GM12878 (cell line): ENCODE measurements around the gene VAC14. TPM values are rescaled to one million over a fixed set of nuclear protein-coding genes. Genes with fewer than 3 reads are reported as not detected.

Experiments used
- CHD1 ChIP-seq: IDR thresholded peaks from 2 replicates; pipeline ENCODE4 v1.6.1; 2012; ENCODE audit warnings: low read depth, low read length, improper control_type of control experiment
- CHD4 ChIP-seq: fragments of 200-600 bp; sonication (generic); IDR thresholded peaks from 2 replicates; pipeline ENCODE4 v1.6.1; 2016; ENCODE audit warnings: mild to moderate bottlenecking
- NFIC ChIP-seq: IDR thresholded peaks from 2 replicates; pipeline ENCODE4 v1.6.1; 2012; ENCODE audit warnings: low read depth, mild to moderate bottlenecking, inconsistent platforms, low read length, moderate library complexity
- TARDBP ChIP-seq: IDR thresholded peaks from 2 replicates; pipeline ENCODE4 v1.6.1; 2016; ENCODE audit warnings: borderline replicate concordance
- polyA plus RNA-seq, 11 experiments: library from polyadenylated mRNA; depleted of rRNA in 4 of 11; unstranded in 6 of 11; stranded (reverse) in 5 of 11; fragments of >200 nt; fragmentation: Nextera tagmentation in 4 of 11; fragmentation: Illumina TruSeq in 1 of 11; extraction: Ambion mirVana in 4 of 11; extraction: Trizol in 1 of 11; gene quantifications; 1 replicate in 1 of 11; 2 replicates in 10 of 11; pipeline versions ENCODE4 v1.2.1 to v1.2.3, GENCODE V29; 2011 to 2016; ENCODE audit warnings: inconsistent platforms in 2 of 11, missing spikeins in 2 of 11, low read depth in 1 of 11
- total RNA-seq, 4 experiments: library from RNA; depleted of rRNA in 3 of 4; stranded (reverse); fragments of >200 nt in 3 of 4; fragmentation: Illumina TruSeq in 1 of 4; extraction: Trizol in 1 of 4; gene quantifications; 2 replicates each; pipeline versions ENCODE4 v1.2.1 to v1.2.3, GENCODE V29; 2013 to 2021
- TF ChIP-seq, protein P1 (sequence below): fragments of 450-650 bp; formaldehyde crosslinking; IDR thresholded peaks from 2 replicates; pipeline ENCODE4 v1.4.0; 2020; ENCODE audit warnings: mild to moderate bottlenecking, moderate library complexity
- TF ChIP-seq, protein P2 (sequence below): fragments of 450-650 bp; IDR thresholded peaks from 2 replicates; pipeline ENCODE4 v1.6.1; 2017; ENCODE audit warnings: mild to moderate bottlenecking
- TF ChIP-seq, protein P3 (sequence below): fragments of 150-350 bp; IDR thresholded peaks from 2 replicates; pipeline ENCODE4 v1.6.1; 2014; ENCODE audit warnings: mild to moderate bottlenecking, low read depth, low read length
- TF ChIP-seq, protein P4 (sequence below): fragments of 450-650 bp; IDR thresholded peaks from 2 replicates; pipeline ENCODE4 v1.6.1; 2016; ENCODE audit warnings: mild to moderate bottlenecking

The VAC14 gene
- total and polyA plus RNA-seq, 10 of the 15 experiments (the other 5 are each of a cell fraction or from before 2014, with no cell fraction given), result 1.3 to 45.5 (median 25.5) TPM

DNA sequence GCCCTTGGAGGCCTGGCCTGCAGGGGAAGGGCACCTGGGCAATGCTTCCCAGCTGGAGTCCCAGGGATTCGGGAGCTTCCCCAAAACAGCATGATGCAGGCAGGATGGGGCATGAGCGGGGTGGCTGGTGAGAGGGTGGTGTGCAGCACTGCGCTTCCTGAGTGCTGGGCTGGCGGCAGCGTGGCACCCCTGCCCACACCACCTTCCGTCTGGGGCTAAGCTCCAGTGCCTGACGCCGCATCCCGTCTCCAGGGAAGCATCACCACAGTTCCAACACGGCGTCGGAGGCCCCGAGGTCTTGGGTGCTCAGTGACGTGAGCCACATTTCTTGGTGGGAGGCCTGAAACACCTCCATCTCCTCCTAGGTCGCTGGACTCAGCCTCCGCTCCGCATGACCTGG, 101.3 kb downstream of the VAC14 start (continued):
- TF ChIP-seq, protein P1, sequence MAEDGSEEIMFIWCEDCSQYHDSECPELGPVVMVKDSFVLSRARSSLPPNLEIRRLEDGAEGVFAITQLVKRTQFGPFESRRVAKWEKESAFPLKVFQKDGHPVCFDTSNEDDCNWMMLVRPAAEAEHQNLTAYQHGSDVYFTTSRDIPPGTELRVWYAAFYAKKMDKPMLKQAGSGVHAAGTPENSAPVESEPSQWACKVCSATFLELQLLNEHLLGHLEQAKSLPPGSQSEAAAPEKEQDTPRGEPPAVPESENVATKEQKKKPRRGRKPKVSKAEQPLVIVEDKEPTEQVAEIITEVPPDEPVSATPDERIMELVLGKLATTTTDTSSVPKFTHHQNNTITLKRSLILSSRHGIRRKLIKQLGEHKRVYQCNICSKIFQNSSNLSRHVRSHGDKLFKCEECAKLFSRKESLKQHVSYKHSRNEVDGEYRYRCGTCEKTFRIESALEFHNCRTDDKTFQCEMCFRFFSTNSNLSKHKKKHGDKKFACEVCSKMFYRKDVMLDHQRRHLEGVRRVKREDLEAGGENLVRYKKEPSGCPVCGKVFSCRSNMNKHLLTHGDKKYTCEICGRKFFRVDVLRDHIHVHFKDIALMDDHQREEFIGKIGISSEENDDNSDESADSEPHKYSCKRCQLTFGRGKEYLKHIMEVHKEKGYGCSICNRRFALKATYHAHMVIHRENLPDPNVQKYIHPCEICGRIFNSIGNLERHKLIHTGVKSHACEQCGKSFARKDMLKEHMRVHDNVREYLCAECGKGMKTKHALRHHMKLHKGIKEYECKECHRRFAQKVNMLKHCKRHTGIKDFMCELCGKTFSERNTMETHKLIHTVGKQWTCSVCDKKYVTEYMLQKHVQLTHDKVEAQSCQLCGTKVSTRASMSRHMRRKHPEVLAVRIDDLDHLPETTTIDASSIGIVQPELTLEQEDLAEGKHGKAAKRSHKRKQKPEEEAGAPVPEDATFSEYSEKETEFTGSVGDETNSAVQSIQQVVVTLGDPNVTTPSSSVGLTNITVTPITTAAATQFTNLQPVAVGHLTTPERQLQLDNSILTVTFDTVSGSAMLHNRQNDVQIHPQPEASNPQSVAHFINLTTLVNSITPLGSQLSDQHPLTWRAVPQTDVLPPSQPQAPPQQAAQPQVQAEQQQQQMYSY (CRISPR knock-in tag), result no peak
- no peak for TF ChIP-seq TARDBP
- TF ChIP-seq CHD1, result no peak
- TF ChIP-seq, protein P2, sequence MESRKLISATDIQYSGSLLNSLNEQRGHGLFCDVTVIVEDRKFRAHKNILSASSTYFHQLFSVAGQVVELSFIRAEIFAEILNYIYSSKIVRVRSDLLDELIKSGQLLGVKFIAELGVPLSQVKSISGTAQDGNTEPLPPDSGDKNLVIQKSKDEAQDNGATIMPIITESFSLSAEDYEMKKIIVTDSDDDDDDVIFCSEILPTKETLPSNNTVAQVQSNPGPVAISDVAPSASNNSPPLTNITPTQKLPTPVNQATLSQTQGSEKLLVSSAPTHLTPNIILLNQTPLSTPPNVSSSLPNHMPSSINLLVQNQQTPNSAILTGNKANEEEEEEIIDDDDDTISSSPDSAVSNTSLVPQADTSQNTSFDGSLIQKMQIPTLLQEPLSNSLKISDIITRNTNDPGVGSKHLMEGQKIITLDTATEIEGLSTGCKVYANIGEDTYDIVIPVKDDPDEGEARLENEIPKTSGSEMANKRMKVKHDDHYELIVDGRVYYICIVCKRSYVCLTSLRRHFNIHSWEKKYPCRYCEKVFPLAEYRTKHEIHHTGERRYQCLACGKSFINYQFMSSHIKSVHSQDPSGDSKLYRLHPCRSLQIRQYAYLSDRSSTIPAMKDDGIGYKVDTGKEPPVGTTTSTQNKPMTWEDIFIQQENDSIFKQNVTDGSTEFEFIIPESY, result no peak
- no peak for TF ChIP-seq NFIC
- TF ChIP-seq CHD4, result no peak
- TF ChIP-seq, protein P3, sequence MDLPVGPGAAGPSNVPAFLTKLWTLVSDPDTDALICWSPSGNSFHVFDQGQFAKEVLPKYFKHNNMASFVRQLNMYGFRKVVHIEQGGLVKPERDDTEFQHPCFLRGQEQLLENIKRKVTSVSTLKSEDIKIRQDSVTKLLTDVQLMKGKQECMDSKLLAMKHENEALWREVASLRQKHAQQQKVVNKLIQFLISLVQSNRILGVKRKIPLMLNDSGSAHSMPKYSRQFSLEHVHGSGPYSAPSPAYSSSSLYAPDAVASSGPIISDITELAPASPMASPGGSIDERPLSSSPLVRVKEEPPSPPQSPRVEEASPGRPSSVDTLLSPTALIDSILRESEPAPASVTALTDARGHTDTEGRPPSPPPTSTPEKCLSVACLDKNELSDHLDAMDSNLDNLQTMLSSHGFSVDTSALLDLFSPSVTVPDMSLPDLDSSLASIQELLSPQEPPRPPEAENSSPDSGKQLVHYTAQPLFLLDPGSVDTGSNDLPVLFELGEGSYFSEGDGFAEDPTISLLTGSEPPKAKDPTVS, result no peak
- TF ChIP-seq, protein P4, sequence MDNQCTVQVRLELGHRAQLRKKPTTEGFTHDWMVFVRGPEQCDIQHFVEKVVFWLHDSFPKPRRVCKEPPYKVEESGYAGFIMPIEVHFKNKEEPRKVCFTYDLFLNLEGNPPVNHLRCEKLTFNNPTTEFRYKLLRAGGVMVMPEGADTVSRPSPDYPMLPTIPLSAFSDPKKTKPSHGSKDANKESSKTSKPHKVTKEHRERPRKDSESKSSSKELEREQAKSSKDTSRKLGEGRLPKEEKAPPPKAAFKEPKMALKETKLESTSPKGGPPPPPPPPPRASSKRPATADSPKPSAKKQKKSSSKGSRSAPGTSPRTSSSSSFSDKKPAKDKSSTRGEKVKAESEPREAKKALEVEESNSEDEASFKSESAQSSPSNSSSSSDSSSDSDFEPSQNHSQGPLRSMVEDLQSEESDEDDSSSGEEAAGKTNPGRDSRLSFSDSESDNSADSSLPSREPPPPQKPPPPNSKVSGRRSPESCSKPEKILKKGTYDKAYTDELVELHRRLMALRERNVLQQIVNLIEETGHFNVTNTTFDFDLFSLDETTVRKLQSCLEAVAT, result no peak
- TF ChIP-seq, all 136 proteins: peak for 0
